Measurements from ENCODE around the gene PROCA1. TPM values are rescaled to one million over a fixed set of nuclear protein-coding genes. Genes with fewer than 3 reads are reported as not detected.

Gene PROCA1
- polyA plus RNA-seq, 1 experiment, result 0.52 TPM

DNA sequence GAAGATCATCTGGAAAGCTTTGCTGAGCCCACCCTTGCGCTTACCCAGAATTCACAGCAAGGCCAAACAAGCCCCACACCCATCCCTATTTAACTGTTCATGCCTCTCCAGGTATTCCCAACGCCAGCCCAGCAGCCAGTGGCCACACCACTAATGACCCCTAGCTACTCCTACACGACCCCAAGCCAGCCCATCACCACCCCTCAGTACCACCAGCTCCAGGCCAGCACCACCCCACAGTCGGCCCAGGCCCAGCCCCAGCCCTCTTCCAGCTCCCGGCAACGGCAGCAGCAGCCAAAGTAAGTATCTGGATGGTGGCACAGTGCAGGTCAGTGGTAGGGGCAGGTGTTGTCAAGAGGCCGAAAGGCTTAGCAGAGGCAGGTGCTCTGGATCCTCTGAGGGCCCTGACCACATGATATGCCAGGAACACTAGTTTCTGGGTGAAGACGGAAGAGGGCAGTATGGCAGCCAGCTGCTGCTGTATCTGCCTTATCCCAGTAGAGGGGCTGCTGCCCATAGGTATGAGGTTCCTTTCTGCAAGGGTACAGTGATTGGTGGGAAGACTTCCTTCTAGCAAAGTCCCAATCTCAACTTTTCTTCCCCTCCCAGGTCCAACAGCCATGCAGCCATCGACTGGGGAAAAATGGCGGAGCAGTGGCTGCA, 10.7 kb downstream of the PROCA1 start:
- Histone ChIP-seq H3K27ac (ENCODE audit: low read depth, low read length) (no peak overlapping the region), H3K27me3 (ENCODE audit: control insufficient read depth, insufficient read depth, low read length) (no peaks in the 10 kb centered on the region), H3K4me3 (ENCODE audit: low read depth, low read length) (no peak overlapping the region), H3K9me3 (ENCODE audit: control insufficient read depth, insufficient read depth, low read length) (no peaks in the 10 kb centered on the region; the same call in 1 of the 2 replicates)
- CTCF ChIA-PET, result no interaction called here
- DNase-seq (ENCODE audit: low read depth, low spot score), result no peak
- TF ChIP-seq, protein P1, sequence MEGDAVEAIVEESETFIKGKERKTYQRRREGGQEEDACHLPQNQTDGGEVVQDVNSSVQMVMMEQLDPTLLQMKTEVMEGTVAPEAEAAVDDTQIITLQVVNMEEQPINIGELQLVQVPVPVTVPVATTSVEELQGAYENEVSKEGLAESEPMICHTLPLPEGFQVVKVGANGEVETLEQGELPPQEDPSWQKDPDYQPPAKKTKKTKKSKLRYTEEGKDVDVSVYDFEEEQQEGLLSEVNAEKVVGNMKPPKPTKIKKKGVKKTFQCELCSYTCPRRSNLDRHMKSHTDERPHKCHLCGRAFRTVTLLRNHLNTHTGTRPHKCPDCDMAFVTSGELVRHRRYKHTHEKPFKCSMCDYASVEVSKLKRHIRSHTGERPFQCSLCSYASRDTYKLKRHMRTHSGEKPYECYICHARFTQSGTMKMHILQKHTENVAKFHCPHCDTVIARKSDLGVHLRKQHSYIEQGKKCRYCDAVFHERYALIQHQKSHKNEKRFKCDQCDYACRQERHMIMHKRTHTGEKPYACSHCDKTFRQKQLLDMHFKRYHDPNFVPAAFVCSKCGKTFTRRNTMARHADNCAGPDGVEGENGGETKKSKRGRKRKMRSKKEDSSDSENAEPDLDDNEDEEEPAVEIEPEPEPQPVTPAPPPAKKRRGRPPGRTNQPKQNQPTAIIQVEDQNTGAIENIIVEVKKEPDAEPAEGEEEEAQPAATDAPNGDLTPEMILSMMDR (IDR thresholded peaks at IDR 0.05; ENCODE audit: low read depth, low read length), result no peak
- POLR2A ChIA-PET, result interaction anchor here (0.5 to 1.7 kb wide), 2 partner anchors 19 to 39 kb away, joined by 3 to 7 read pairs; partner anchors contain the start of genes RPL23A, SDF2 and SUPT6H

DNA sequence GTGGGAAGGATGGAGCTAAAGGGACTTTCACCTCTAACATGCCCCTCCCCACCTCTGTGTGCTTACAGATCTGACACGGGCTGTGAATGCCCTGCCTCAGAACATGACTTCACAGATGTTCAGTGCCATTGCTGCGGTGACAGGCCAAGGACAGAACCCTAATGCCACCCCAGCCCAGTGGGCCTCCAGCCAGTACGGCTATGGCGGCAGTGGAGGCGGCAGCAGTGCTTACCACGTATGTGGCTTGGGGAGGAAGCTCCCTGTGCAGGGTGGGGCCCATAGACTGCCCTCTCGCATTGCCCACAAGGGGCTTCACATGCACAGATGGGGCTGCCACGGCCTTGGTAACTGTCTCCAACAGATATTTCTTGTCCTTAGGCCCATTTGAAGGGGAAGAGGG, 11.4 kb downstream of the PROCA1 start:
- Histone ChIP-seq H3K27ac (ENCODE audit: low read depth, low read length) (no peak overlapping the region), H3K9me3 (ENCODE audit: control insufficient read depth, insufficient read depth, low read length) (no peaks in the 10 kb centered on the region; the same call in 1 of the 2 replicates), H3K4me3 (ENCODE audit: low read depth, low read length) (no peak overlapping the region), H3K27me3 (ENCODE audit: control insufficient read depth, insufficient read depth, low read length) (no peaks in the 10 kb centered on the region)
- ChIA-PET CTCF (no interaction called here), POLR2A (no interaction called here)
- DNase-seq (ENCODE audit: low read depth, low spot score), result no peak
- TF ChIP-seq, protein P1 (IDR thresholded peaks at IDR 0.05; ENCODE audit: low read depth, low read length), result no peak

DNA sequence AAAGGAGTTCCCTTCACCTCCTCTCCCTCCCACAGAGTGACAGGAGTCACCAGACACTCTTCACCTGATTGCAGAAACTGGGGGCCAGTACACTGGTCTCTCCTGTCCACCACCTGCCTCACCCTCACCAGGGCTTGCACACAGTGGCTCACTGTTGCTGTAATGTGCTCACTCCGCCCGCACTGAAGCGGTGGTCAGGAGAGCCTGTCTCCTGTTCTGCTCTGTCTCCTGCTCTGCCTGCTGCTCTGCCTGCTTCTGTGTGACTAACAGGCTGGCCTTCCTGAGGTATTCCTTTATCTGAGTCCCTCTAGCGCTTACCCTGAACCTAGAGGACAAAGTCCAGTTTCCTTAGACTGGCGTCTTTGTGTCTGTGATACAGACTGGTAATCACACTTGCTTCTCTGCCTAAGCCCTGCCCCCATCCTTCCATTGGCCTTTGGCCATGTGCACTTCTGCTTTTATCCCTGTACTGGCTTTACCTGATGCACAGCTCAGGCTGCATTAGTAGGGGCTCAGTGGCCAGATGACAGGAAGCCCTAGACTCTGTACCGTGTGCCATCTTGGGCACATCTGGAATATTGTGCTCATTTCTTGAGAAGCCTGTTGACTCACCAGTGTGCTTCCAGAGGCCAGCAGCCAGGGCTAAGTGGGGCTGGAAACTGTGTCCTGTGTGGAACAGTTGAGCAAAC, 13.3 kb downstream of the PROCA1 start:
- CTCF ChIA-PET, result no interaction called here
- TF ChIP-seq, protein P1 (IDR thresholded peaks at IDR 0.05; ENCODE audit: low read depth, low read length), result no peak
- DNase-seq (ENCODE audit: low read depth, low spot score), result no peak
- Histone ChIP-seq H3K27me3 (ENCODE audit: control insufficient read depth, insufficient read depth, low read length) (no peaks in the 10 kb centered on the region), H3K9me3 (ENCODE audit: control insufficient read depth, insufficient read depth, low read length) (no peaks in the 10 kb centered on the region; the same call in 1 of the 2 replicates), H3K27ac (ENCODE audit: low read depth, low read length) (no peak overlapping the region), H3K4me3 (ENCODE audit: low read depth, low read length) (no peak overlapping the region)
- POLR2A ChIA-PET, result interaction anchor here (0.6 kb wide), 1 partner anchor 13 kb away, joined by 3 read pairs; the partner anchor contains the start of gene PROCA1

DNA sequence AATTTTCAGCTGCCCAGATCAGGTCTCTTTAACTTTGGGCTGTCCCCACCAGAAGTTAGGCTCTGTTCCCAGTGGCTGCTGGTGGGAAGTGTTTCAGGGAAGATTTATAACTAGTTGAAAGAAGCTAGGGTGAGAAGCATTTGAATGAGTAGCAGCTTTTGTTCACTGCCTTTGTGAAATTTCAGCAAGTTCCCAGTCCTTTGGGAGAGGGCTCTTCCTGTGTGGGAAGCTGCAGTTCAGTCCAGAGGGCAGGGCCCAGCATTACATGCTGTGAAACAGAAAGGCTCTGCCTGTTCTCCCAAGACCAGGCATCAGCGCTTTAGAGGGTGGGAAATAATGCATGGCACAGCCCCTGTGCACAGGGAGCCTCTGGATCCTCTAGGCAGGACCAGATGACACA, 17.8 kb downstream of the PROCA1 start:
- no peak overlapping the region for H3K27ac ChIP-seq (ENCODE audit: low read depth, low read length)
- no peak overlapping the region for H3K4me3 ChIP-seq (ENCODE audit: low read depth, low read length)
- DNase-seq (ENCODE audit: low read depth, low spot score), result no peak
- TF ChIP-seq, protein P1 (IDR thresholded peaks at IDR 0.05; ENCODE audit: low read depth, low read length), result no peak
- no peaks in the 10 kb centered on the region for H3K27me3 ChIP-seq (ENCODE audit: control insufficient read depth, insufficient read depth, low read length)
- no peaks in the 10 kb centered on the region for H3K9me3 ChIP-seq (ENCODE audit: control insufficient read depth, insufficient read depth, low read length)
- ChIA-PET CTCF (interaction anchor here (0.6 kb wide), 1 partner anchor 33 kb away, joined by 3 read pairs; no protein-coding TSS in a partner anchor), POLR2A (no interaction called here)

DNA sequence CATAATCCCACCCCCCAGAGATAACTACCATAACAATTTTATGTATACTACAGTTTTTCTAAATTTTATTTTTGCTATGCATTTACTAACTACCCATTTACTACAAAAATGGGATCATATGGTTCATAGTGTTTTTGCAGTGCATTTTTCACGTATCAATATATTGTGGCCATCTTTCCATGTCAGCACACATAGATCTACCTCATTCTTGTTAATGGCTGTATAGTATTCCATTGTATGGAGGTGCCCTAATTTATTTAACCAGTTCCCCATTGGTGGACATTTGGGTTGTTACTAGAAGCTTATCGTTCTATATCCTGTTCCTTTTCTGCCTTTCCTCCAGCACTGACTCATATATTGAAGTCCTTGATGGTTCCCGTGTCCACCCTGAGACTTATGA, 22.7 kb downstream of the PROCA1 start:
- TF ChIP-seq, protein P1 (IDR thresholded peaks at IDR 0.05; ENCODE audit: low read depth, low read length), result no peak
- no peak for DNase-seq (ENCODE audit: low read depth, low spot score)
- no peak overlapping the region for H3K27ac ChIP-seq (ENCODE audit: low read depth, low read length)
- no peaks in the 10 kb centered on the region for H3K9me3 ChIP-seq (ENCODE audit: control insufficient read depth, insufficient read depth, low read length)
- H3K27me3 ChIP-seq (ENCODE audit: control insufficient read depth, insufficient read depth, low read length), result no peaks in the 10 kb centered on the region
- ChIA-PET CTCF (interaction anchor here (0.6 to 1.1 kb wide), 2 partner anchors 43 to 74 kb away, joined by 4 read pairs; no protein-coding TSS in a partner anchor), POLR2A (no interaction called here)
- H3K4me3 ChIP-seq (ENCODE audit: low read depth, low read length), result no peak overlapping the region

All from AG04450 (cell line).